HepG2 (cell line): ENCODE data around the gene AKR7A3. TPM values are rescaled to one million over a fixed set of nuclear protein-coding genes. Genes with fewer than 3 reads are reported as not detected.

Experiments used
- EP300 ChIP-seq, 3 experiments: sonication (generic) in 1 of 3; formaldehyde crosslinking in 1 of 3; IDR thresholded peaks; 2 replicates each; pipeline versions ENCODE4 v1.5.1 to v1.6.1; 2011 to 2020; ENCODE audit warnings: low read depth in 2 of 3, low read length in 2 of 3, borderline replicate concordance in 1 of 3, improper control_type of control experiment in 1 of 3, mild to moderate bottlenecking in 1 of 3, missing genetic modification reagents in 1 of 3, moderate library complexity in 1 of 3
- GATAD1 ChIP-seq: IDR thresholded peaks from 2 replicates; pipeline ENCODE4 v1.6.1; 2016; ENCODE audit warnings: missing genetic modification reagents, missing compliant biosample characterization
- IKZF1 ChIP-seq: fragments of 450-650 bp; IDR thresholded peaks from 2 replicates; pipeline ENCODE4 v1.7.1; 2016
- JUND ChIP-seq: sonication (generic); formaldehyde crosslinking; IDR thresholded peaks from 2 replicates; pipeline ENCODE4 v1.8.0; 2022; ENCODE audit warnings: mild to moderate bottlenecking, missing genetic modification reagents
- PCBP2 ChIP-seq: fragments of 200-400 bp; formaldehyde crosslinking; optimal IDR thresholded peaks from 2 replicates; pipeline ENCODE3; 2018; ENCODE audit warnings: low read length, low read depth; ENCODE audit not compliant: poor library complexity, severe bottlenecking
- TAF15 ChIP-seq: fragments of 200-400 bp; formaldehyde crosslinking; IDR thresholded peaks from one replicate; pipeline ENCODE4 v1.6.1; 2018; ENCODE audit warnings: mild to moderate bottlenecking, low read depth, low read length; ENCODE audit not compliant: poor library complexity, severe bottlenecking
- ZFP1 ChIP-seq: IDR thresholded peaks from 2 replicates; pipeline ENCODE4 v1.6.1; 2016
- ZNF44 ChIP-seq: sonication (generic); formaldehyde crosslinking; IDR thresholded peaks from 2 replicates; pipeline ENCODE4 v1.5.1; 2020; ENCODE audit warnings: mild to moderate bottlenecking, missing genetic modification reagents
- ZNF552 ChIP-seq: sonication (generic); formaldehyde crosslinking; IDR thresholded peaks from 2 replicates; pipeline ENCODE4 v1.9.0; 2022; ENCODE audit warnings: missing genetic modification reagents, mild to moderate bottlenecking, borderline replicate concordance
- polyA plus RNA-seq, 8 experiments: library from polyadenylated mRNA; depleted of rRNA in 3 of 8; stranded (reverse) in 7 of 8; unstranded in 1 of 8; fragments of >200 nt; fragmentation: Illumina TruSeq in 4 of 8; extraction: Trizol in 4 of 8; gene quantifications; 2 replicates each; pipeline versions ENCODE4 v1.2.1 to v1.2.3, GENCODE V29; 2011 to 2016; ENCODE audit warnings: low read depth in 4 of 8, missing spikeins in 1 of 8, mixed read lengths in 1 of 8; ENCODE audit not compliant: insufficient read depth in 1 of 8
- total RNA-seq, 5 experiments: library from RNA; depleted of rRNA; stranded (reverse); fragments of >200 nt; fragmentation: Illumina TruSeq; extraction: Trizol; gene quantifications; 2 replicates each; pipeline ENCODE4 v1.2.3, GENCODE V29; 2016; ENCODE audit warnings: low read depth in 1 of 5
- TF ChIP-seq, protein P1 (sequence below): sonication (generic); formaldehyde crosslinking; IDR thresholded peaks from 2 replicates; pipeline ENCODE4 v1.4.0; 2020; ENCODE audit warnings: missing genetic modification reagents
- TF ChIP-seq, protein P2 (sequence below): IDR thresholded peaks from 2 replicates; pipeline ENCODE4 v1.6.1; 2016; ENCODE audit warnings: low read depth, missing genetic modification reagents, missing compliant biosample characterization
- TF ChIP-seq, protein P3 (sequence below), 2 experiments: sonication (generic) in 1 of 2; formaldehyde crosslinking in 1 of 2; IDR thresholded peaks; 2 replicates each; pipeline versions ENCODE4 v1.5.1 to v1.6.1; 2011 to 2020; ENCODE audit warnings: borderline replicate concordance in 1 of 2, low read depth in 1 of 2, low read length in 1 of 2, mild to moderate bottlenecking in 1 of 2, missing genetic modification reagents in 1 of 2, moderate library complexity in 1 of 2
- TF ChIP-seq, protein P4 (sequence below): IDR thresholded peaks from 2 replicates; pipeline ENCODE4 v1.6.1; 2016

AKR7A3 gene
- total and polyA plus RNA-seq, 2 of the 13 experiments (the other 11 are each of a cell fraction or from before 2014, with no cell fraction given): 0.58 to 1.00 TPM

DNA sequence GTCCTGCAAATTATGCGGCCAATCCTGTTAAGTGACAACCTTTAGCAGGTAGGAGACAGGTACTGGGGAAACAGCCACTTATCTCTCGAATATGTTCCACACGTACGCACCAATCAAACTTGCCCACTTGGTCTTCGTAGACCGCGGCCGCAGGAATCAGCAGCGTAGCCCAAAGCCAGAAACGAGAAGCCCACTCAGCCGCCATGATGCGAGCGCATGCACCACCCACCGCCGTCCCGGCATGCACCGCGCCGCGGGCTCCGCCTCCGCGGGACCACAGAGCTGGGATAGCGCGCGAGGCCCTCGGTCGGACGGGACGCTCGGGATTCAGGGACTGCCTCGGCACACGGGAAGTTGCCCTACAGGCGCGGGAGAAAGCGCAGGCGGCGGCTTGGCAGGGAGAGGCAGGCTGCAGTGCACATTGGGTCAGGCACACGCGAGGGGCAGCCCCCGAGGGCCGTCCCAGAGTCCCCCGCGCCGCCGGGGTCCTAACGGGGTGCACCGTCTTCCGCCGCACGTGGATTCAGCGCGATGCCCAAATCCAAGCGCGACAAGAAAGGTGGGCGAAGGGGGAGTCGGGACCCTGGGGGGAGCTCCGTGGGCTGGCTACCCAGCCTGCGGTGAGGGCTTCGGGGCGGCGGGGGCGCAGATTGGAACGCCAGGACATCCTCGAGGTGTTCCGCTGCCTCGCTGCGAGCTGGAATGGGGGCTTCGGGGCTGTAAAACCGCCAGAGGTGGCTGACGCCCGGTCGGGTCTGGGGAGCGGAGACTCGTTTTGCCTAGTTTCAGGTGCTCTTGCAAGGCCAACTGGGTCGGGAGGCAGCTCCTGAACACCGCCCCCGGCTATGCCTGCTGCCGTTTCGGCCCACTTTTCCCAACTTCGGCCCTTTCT lies 37.0 kb downstream of the AKR7A3 start, which contains the start of the genes EMC1 and MRTO4 (continued):
- TF ChIP-seq, protein P1, sequence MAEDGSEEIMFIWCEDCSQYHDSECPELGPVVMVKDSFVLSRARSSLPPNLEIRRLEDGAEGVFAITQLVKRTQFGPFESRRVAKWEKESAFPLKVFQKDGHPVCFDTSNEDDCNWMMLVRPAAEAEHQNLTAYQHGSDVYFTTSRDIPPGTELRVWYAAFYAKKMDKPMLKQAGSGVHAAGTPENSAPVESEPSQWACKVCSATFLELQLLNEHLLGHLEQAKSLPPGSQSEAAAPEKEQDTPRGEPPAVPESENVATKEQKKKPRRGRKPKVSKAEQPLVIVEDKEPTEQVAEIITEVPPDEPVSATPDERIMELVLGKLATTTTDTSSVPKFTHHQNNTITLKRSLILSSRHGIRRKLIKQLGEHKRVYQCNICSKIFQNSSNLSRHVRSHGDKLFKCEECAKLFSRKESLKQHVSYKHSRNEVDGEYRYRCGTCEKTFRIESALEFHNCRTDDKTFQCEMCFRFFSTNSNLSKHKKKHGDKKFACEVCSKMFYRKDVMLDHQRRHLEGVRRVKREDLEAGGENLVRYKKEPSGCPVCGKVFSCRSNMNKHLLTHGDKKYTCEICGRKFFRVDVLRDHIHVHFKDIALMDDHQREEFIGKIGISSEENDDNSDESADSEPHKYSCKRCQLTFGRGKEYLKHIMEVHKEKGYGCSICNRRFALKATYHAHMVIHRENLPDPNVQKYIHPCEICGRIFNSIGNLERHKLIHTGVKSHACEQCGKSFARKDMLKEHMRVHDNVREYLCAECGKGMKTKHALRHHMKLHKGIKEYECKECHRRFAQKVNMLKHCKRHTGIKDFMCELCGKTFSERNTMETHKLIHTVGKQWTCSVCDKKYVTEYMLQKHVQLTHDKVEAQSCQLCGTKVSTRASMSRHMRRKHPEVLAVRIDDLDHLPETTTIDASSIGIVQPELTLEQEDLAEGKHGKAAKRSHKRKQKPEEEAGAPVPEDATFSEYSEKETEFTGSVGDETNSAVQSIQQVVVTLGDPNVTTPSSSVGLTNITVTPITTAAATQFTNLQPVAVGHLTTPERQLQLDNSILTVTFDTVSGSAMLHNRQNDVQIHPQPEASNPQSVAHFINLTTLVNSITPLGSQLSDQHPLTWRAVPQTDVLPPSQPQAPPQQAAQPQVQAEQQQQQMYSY (CRISPR knock-in tag): no peak
- TF ChIP-seq, protein P2, sequence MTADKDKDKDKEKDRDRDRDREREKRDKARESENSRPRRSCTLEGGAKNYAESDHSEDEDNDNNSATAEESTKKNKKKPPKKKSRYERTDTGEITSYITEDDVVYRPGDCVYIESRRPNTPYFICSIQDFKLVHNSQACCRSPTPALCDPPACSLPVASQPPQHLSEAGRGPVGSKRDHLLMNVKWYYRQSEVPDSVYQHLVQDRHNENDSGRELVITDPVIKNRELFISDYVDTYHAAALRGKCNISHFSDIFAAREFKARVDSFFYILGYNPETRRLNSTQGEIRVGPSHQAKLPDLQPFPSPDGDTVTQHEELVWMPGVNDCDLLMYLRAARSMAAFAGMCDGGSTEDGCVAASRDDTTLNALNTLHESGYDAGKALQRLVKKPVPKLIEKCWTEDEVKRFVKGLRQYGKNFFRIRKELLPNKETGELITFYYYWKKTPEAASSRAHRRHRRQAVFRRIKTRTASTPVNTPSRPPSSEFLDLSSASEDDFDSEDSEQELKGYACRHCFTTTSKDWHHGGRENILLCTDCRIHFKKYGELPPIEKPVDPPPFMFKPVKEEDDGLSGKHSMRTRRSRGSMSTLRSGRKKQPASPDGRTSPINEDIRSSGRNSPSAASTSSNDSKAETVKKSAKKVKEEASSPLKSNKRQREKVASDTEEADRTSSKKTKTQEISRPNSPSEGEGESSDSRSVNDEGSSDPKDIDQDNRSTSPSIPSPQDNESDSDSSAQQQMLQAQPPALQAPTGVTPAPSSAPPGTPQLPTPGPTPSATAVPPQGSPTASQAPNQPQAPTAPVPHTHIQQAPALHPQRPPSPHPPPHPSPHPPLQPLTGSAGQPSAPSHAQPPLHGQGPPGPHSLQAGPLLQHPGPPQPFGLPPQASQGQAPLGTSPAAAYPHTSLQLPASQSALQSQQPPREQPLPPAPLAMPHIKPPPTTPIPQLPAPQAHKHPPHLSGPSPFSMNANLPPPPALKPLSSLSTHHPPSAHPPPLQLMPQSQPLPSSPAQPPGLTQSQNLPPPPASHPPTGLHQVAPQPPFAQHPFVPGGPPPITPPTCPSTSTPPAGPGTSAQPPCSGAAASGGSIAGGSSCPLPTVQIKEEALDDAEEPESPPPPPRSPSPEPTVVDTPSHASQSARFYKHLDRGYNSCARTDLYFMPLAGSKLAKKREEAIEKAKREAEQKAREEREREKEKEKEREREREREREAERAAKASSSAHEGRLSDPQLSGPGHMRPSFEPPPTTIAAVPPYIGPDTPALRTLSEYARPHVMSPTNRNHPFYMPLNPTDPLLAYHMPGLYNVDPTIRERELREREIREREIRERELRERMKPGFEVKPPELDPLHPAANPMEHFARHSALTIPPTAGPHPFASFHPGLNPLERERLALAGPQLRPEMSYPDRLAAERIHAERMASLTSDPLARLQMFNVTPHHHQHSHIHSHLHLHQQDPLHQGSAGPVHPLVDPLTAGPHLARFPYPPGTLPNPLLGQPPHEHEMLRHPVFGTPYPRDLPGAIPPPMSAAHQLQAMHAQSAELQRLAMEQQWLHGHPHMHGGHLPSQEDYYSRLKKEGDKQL (CRISPR knock-in tag): 0 out of 2 replicates have a peak, but pooled peaks have one; percentile 59
- TF ChIP-seq, protein P3, sequence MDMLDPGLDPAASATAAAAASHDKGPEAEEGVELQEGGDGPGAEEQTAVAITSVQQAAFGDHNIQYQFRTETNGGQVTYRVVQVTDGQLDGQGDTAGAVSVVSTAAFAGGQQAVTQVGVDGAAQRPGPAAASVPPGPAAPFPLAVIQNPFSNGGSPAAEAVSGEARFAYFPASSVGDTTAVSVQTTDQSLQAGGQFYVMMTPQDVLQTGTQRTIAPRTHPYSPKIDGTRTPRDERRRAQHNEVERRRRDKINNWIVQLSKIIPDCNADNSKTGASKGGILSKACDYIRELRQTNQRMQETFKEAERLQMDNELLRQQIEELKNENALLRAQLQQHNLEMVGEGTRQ (IDR thresholded peaks at IDR 0.05; ENCODE audit: low read depth, low read length): no peak
- TF ChIP-seq, protein P3 (CRISPR knock-in tag; IDR thresholded peaks at IDR 0.05; ENCODE audit: borderline replicate concordance): 0 out of 2 replicates have a peak, but pooled peaks have one; percentile 37
- TF ChIP-seq PCBP2 (no peak), EP300 (IDR thresholded peaks at IDR 0.05; ENCODE audit: low read depth in 2 of 2, low read length in 2 of 2) (no peak), EP300 (CRISPR knock-in tag; IDR thresholded peaks at IDR 0.05; ENCODE audit: borderline replicate concordance) (peak; percentile 20; the same call in 1 of the 2 replicates), GATAD1 (CRISPR knock-in tag) (peak; percentile 98), JUND (CRISPR knock-in tag) (peak; percentile 52; the same call in 1 of the 2 replicates), IKZF1 (no peak), ZNF44 (CRISPR knock-in tag) (peak; percentile 92; the same call in 1 of the 2 replicates), TAF15 (no peak), ZNF552 (CRISPR knock-in tag) (no peak), ZFP1 (CRISPR knock-in tag) (no peak)
- TF ChIP-seq, protein P4, sequence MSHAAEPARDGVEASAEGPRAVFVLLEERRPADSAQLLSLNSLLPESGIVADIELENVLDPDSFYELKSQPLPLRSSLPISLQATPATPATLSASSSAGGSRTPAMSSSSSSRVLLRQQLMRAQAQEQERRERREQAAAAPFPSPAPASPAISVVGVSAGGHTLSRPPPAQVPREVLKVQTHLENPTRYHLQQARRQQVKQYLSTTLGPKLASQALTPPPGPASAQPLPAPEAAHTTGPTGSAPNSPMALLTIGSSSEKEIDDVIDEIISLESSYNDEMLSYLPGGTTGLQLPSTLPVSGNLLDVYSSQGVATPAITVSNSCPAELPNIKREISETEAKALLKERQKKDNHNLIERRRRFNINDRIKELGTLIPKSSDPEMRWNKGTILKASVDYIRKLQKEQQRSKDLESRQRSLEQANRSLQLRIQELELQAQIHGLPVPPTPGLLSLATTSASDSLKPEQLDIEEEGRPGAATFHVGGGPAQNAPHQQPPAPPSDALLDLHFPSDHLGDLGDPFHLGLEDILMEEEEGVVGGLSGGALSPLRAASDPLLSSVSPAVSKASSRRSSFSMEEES (CRISPR knock-in tag): peak; percentile 40; the same call in 1 of the 2 replicates
